Hypothalamus (tissue), 51 donors: ENCODE data around the gene MLLT11.
A peak's percentile ranks its signal among the peaks of the same experiment; 100 is the strongest.
"Not testable (repeated sequence)": the region's sequence is repeated elsewhere in the genome, so short reads cannot be mapped to it uniquely, and the experiment has no call there.

Experiments used
- DNase-seq, 51 donors: peaks; one replicate each; lab custom pipeline; 2025; lab: John Stamatoyannopoulos, UW

MLLT11 gene

GRCh38 chr1:151055581-151055980, 4.6 kb upstream of the MLLT11 start:
- no peak for DNase-seq

DNA sequence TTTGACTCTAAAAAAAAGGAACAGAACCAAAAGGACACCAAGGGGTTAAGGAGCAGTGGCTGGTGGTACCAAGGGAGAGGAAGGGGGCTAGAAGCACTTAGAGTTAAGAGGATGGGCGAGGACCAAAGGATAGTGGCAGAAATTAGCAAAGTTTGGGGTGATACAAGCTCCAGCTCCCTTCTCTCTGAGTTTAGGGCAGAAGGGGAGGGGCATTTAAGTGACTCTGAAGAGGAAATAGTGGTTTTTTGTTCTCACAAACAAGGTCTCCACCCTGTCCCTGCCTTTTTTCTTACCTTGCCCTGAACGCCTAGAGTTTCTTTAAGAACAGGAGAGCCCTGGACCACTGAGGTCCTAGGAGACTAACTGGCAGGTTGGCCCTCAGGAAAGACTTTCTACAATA, 4.0 kb upstream of the MLLT11 start:
- DNase-seq = no peak

- DNase-seq = peak in 25 of 51 donors; percentile 6 to 57 (median 21)
Observed at GRCh38 chr1:151058692-151059091, 1.5 kb upstream of the MLLT11 start.

GRCh38 chr1:151059109-151060006, 839 bp upstream of the MLLT11 start, which contains the start of gene CDC42SE1:
CDC42SE1 (minus strand) TSS chr1:151059622; CDS start chr1:151055730, 3,892 bp downstream.
- peak in 50 of 51 donors; percentile 20 to 92 (median 68) for DNase-seq

DNA sequence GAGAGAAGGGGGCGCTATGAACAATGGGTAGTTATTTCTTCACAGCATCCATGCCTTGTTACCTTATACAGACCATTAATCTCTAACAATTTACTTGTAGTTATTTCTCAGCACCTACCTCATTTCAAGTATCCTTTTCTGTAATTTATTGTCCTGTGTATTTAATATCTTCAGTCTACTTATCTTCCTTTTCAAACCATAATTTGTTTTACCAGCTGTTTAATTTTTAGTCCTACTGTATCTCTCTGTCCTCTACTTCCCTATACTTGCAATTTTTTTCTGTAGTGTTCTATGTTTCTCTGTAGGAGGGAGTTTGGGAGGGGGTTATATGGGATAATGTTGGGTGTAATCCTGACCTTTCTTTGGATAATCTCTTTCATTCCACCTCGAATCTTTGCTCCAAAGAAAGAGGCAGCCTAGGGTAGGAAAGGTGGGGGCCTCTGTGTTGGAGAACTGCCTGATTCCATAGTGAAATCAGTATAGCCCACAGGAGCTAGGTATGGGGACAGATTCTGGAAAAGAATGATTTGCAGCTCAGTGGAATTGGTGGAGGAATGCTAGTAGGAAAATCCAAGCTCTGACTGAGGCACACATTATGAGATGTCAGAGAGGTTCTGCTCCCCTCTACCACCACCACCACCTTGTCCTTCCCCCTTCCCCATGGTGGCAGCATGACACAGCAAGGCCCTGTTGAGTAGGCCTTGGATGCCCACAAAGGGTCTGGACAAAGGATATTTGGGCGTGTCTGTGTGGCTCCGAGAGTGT, 642 bp downstream of the MLLT11 start:
- peak in 8 of 51 donors; percentile 4 to 40 (median 12) for DNase-seq

DNA sequence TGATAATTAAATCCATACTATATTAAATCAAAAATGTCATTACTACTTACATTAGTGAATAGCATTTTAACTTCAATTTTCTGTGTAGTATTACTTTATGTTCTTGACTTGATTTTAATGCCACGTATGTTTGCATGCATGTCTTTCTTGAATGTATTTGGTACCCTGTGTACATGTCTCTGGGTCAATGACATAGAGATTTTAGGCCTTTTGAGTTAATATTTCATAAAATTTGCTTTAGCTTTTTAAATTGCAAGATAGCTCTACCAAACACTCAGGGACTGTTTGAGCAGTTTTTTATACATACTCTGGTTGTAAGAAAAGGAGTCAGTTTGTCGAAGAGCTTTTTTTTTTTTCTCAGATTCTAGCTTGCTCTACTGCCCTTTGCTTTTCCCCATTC, 1.5 kb downstream of the MLLT11 start:
- no peak for DNase-seq

DNA sequence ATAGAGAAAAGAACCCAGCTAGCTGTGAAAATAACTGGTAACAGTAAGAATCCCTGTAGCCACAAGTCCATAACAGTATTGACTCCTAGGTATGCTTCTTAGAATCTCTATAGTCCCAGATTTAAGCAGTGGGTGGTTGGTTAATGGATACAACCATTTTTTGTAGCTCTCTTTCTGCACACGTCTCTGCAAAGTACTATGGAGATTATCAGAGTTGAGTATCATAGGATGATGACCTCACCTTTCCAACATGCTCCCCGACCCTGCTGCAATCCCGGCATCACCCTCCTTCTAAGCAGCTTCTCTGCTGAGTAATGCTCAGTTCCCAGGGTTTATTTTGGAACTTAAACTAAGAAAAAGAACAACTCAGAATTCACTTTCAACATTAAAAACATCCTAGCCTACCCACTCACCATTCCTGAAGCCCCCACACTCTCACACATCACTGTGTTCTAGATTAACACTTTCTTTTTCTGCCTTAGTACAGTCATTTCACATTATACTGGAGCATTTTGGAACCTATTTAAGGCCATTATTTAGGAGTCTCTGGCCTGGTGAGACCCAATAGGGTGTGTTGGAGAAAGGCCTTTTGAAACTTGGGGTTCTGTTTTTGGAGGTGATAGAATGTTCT, 2.7 kb downstream of the MLLT11 start:
- DNase-seq = peak in 1 of 51 donors; percentile 16

DNA sequence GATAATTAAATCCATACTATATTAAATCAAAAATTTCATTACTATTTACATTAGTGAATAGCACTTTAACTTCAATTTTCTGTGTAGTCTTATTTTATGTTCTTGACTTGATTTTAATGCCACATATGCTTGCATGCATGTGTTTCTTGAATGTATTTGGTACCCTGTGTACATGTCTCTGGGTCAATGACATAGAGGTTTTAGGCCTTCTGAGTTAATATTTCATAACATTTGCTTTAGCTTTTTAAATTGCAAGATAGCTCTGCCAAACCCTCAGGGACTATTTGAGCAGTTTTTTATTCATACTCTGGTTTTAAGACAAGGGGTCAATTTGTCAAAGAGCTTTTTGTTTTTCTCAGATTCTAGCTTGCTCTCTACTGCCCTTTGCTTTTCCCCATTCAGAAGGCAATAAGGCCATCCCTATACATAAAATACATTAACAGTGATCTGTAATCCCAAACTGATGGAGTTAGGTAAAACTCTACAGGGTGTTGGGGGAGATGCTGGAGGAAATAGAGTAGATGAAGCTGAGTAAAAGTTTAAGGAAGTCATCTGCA, 5.0 kb downstream of the MLLT11 start:
- DNase-seq = no peak

DNA sequence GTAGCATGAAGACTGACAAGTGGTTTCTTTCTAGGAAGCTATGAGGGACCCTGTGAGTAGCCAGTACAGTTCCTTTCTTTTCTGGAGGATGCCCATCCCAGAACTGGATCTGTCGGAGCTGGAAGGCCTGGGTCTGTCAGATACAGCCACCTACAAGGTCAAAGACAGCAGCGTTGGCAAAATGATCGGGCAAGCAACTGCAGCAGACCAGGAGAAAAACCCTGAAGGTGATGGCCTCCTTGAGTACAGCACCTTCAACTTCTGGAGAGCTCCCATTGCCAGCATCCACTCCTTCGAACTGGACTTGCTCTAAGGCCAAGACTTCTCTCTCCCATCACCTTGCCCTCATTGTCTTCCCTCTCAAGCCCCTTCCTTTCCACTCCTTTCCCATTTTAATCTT, 7.0 kb downstream of the MLLT11 start:
- no peak for DNase-seq

GRCh38 chr1:151069103-151069486, 8.9 kb downstream of the MLLT11 start:
- DNase-seq = no peak

GRCh38 chr1:151070474-151071276, 10.5 kb downstream of the MLLT11 start, which contains the start of gene GABPB2:
GABPB2 (plus strand) TSS chr1:151070761; CDS start chr1:151088190, 17,429 bp downstream.
- peak; percentile 60 to 96 (median 86) for DNase-seq

DNA sequence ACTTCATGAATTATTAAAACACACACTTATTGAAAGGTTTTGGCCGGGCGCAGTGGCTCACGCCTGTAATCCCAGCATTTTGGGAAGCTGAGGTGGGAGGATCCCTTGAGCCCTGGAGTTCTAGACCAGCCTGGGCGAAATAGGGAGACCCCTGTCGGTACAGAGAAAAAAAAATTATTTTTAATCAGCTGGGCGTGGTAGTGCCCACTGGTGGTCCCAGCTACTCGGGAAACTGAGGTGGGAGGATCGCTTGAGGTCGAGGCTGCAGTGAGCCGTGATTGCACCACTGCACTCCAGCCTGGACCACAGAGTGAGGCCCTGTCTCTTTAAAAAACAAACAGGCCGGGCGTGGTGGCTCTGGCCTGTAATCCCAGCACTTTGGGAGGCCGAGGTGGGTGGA, 12.0 kb downstream of the MLLT11 start:
- no peak for DNase-seq

DNA sequence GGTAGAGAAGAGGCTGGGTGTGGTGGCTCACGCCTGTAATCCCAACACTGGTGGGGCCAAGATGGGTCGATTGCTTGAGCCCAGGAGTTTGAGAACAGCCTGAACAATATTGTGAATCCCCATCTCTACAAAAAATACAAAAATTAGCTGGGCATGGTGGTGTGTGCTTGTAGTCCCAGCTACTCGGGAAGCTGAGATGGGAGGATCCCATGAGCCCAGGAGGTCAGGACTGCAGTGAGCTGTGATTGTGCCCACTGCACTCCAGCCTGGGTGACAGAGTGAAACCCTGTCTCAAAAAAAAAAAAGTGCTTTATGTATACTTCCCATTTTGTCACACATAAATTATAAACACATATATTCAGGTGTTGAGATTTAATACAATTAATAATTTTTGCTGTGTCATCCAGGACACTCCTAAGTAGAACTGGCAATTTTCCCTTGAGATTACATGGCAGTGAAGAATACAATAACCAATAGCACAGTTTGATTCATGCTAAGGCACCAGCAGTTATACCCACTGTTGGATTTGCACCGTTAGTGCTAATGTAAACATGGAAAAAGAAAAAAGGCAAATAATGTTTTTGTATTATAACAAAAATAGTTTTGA, 25.9 kb downstream of the MLLT11 start:
- no peak for DNase-seq

DNA sequence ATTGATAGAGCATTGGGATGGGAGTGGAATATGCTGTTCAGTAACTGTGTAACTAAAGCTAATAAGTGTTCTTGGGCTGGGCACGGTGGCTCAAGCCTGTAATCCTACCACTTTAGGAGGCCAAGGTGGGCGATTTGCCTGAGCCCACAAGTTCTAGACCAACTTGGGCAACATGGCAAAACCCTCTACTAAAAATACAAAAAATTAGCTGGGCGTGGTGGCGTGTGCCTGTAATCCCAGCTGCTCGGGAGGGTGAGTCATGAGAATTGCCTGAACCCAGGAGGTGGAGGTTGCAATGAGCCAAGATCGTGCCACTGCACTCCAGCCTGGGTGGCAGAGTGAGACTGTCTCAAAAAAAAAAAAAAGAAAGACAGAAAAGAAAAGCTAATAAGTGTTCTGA, 37.2 kb downstream of the MLLT11 start:
- DNase-seq = not testable (repeated sequence)

GRCh38 chr1:151098126-151098525, 37.9 kb downstream of the MLLT11 start:
- no peak for DNase-seq

GRCh38 chr1:151104630-151105029, 44.4 kb downstream of the MLLT11 start:
- no peak for DNase-seq

GRCh38 chr1:151106894-151107293, 46.7 kb downstream of the MLLT11 start:
- no peak for DNase-seq

GRCh38 chr1:151108331-151108730, 48.1 kb downstream of the MLLT11 start:
- no peak for DNase-seq

GRCh38 chr1:151113877-151114276, 53.7 kb downstream of the MLLT11 start:
- no peak for DNase-seq
